ENCODE results near the gene OOSP4B.

Gene OOSP4B

GRCh38 chr11:59983212-59983611 lies 33.8 kb upstream of the OOSP4B start:
- Mint-ChIP-seq H3K27ac (no peak overlapping the region), H3K4me1 (no peaks in the 10 kb centered on the region), H3K4me3 (no peak overlapping the region), H3K36me3 (ENCODE audit: low read depth) (no peaks in the 10 kb centered on the region), H3K27me3 (ENCODE audit: low read depth, poor library complexity) (no peaks in the 10 kb centered on the region), H3K9me3 (no peaks in the 10 kb centered on the region)
- no peak for TF ChIP-seq CTCF (IDR thresholded peaks at IDR 0.05)
- DNase-seq = no peak

GRCh38 chr11:59984368-59984767 lies 32.6 kb upstream of the OOSP4B start:
- H3K27me3 Mint-ChIP-seq (ENCODE audit: low read depth, poor library complexity) = no peaks in the 10 kb centered on the region
- H3K27ac Mint-ChIP-seq = no peak overlapping the region

DNA sequence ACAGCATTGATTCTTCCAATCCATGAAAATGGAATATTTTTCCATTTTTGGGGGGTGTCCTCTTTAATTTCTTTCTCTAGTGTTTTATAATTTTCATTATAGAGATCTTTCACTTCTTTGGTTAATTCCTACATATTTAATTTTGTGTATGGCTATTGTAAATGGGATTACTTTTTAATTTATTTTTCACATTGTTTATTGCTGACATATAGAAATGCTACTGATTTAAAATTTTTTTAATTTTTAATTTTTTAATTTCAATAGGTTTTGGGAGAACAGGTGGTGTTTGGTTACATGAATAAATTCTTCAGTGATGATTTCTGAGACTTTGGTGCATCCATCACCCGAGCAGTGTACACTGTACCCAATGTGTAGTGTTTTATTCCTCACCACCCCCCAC lies 26.6 kb upstream of the OOSP4B start:
- H3K9me3 Mint-ChIP-seq = peaks cover 24% of the 10 kb centered on the region
- H3K27me3 Mint-ChIP-seq (ENCODE audit: low read depth, poor library complexity) = no peaks in the 10 kb centered on the region
- no peak overlapping the region for H3K4me3 Mint-ChIP-seq
- no peak overlapping the region for H3K27ac Mint-ChIP-seq
- no peaks in the 10 kb centered on the region for H3K36me3 Mint-ChIP-seq (ENCODE audit: low read depth)
- no peak for DNase-seq
- no peak for TF ChIP-seq CTCF (IDR thresholded peaks at IDR 0.05)
- no peaks in the 10 kb centered on the region for H3K4me1 Mint-ChIP-seq

More at GRCh38 chr11:59984368-59984767, 32.6 kb upstream of the OOSP4B start:
- Mint-ChIP-seq H3K36me3 (ENCODE audit: low read depth) (no peaks in the 10 kb centered on the region), H3K4me1 (no peaks in the 10 kb centered on the region), H3K9me3 (peaks cover 6% of the 10 kb centered on the region), H3K4me3 (no peak overlapping the region)
- DNase-seq = no peak
- TF ChIP-seq CTCF (IDR thresholded peaks at IDR 0.05) = no peak

- Mint-ChIP-seq H3K9me3 (peaks cover 24% of the 10 kb centered on the region), H3K27ac (no peak overlapping the region), H3K4me1 (no peaks in the 10 kb centered on the region), H3K36me3 (ENCODE audit: low read depth) (no peaks in the 10 kb centered on the region), H3K4me3 (no peak overlapping the region), H3K27me3 (ENCODE audit: low read depth, poor library complexity) (peaks cover 2% of the 10 kb centered on the region)
- TF ChIP-seq CTCF (IDR thresholded peaks at IDR 0.05) = no peak
- DNase-seq = no peak
Measured at GRCh38 chr11:59992425-59992824, 24.6 kb upstream of the OOSP4B start.

DNA sequence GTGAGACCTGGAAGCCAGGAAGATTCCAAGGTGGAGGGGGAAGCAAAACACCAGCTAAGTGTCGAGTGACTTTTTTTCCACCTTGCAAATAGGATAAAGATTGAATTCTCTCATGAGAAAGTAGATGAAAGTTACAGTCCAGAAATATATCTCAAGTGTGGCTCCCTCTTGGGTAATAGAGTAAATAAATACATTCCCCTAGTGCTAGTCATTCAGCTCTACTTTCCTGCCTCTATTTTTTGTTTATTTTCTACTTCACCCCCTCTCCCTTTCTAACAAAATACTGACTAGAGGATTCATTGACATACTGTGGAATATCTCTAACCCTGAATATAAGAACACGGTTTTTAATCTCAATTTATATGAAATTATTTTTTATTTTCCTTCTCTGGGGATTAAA lies 19.2 kb upstream of the OOSP4B start:
- Mint-ChIP-seq H3K27ac (no peak overlapping the region), H3K27me3 (ENCODE audit: low read depth, poor library complexity) (peaks cover 4% of the 10 kb centered on the region), H3K4me1 (peaks cover 13% of the 10 kb centered on the region), H3K9me3 (no peaks in the 10 kb centered on the region), H3K4me3 (no peak overlapping the region), H3K36me3 (ENCODE audit: low read depth) (no peaks in the 10 kb centered on the region)
- TF ChIP-seq CTCF (IDR thresholded peaks at IDR 0.05) = no peak
- DNase-seq = no peak

DNA sequence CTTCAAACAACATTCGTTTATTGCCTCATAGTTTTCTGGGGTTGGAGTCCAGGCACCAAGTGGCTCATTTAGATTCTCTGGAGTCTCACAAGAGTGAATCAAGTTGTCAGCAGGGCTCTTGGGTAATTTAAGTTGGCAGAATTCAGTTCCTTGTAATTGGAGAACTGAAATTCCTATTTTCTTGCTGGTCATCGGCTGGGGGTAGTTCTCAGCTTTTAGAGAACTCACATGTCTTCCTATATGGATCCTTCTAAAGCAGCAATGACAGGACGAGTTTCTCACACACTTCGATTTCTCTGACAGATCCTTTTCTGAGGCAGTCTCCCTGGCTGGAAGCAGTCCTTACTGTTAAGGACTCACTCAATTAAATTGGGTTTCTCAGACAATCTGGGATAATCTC lies 17.3 kb upstream of the OOSP4B start:
- Mint-ChIP-seq H3K36me3 (ENCODE audit: low read depth) (no peaks in the 10 kb centered on the region), H3K4me1 (peaks cover 13% of the 10 kb centered on the region)

More for the DNA sequence above, 17.3 kb upstream of the OOSP4B start:
- Mint-ChIP-seq H3K27me3 (ENCODE audit: low read depth, poor library complexity) (peaks cover 9% of the 10 kb centered on the region), H3K4me3 (no peak overlapping the region), H3K9me3 (no peaks in the 10 kb centered on the region), H3K27ac (peak overlapping the region; percentile 33)
- no peak for DNase-seq
- no peak for TF ChIP-seq CTCF (IDR thresholded peaks at IDR 0.05)
